Tibial nerve (tissue), 4 donors: ENCODE data around the gene L3MBTL4.

Source experiments
- EP300 ChIP-seq, 2 donors: sonication (generic); formaldehyde crosslinking; IDR thresholded peaks; one replicate each; pipeline ENCODE4 v1.6.1; 2017; ENCODE audit warnings: antibody characterized with exemption in 2 of 2, mild to moderate bottlenecking in 1 of 2
- POLR2A ChIP-seq, 2 donors: fragments of 450-650 bp; IDR thresholded peaks; one replicate each; pipeline ENCODE4 v1.6.1; 2017; ENCODE audit warnings: antibody characterized with exemption in 2 of 2, mild to moderate bottlenecking in 2 of 2, moderate library complexity in 2 of 2
- TF ChIP-seq, protein P1 (sequence below), 5 experiments: fragments of 200-600 bp in 3 of 5; fragments of 450-650 bp in 2 of 5; sonication (generic) in 3 of 5; IDR thresholded peaks; one replicate each; pipeline ENCODE4 v1.5.1; 2016 to 2019; ENCODE audit warnings: antibody characterized with exemption in 5 of 5, mild to moderate bottlenecking in 3 of 5, moderate library complexity in 2 of 5

DNA sequence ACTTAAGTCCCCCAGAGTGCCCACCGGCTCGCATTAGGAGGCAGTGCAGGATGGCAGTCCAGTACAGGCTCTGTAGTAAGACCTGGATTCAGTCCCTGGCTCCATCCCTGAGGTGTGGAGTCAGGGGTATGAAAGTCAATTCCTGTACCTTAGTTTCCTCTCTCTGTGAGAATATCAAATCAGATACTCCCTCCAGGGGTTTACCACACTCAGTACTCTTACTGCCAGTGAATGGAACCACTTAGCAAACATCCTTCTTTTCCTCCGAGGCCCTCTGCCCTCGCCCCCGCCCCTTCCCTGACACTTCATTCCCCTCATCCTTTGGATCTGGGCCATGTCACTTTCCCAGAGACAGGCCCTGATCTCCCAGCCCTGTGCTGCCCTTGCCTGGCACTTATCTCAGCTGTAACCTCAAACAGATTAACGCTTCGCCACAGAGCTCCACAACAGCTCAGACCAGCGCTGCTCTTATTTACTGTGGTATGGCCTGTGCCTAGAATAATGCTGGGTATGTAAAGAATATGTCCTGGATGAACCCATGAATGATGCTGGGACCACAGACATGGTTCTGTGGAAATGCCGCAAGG is 360.4 kb downstream of the L3MBTL4 start:
- TF ChIP-seq POLR2A (IDR thresholded peaks at IDR 0.05), result no peak
- TF ChIP-seq, protein P1, sequence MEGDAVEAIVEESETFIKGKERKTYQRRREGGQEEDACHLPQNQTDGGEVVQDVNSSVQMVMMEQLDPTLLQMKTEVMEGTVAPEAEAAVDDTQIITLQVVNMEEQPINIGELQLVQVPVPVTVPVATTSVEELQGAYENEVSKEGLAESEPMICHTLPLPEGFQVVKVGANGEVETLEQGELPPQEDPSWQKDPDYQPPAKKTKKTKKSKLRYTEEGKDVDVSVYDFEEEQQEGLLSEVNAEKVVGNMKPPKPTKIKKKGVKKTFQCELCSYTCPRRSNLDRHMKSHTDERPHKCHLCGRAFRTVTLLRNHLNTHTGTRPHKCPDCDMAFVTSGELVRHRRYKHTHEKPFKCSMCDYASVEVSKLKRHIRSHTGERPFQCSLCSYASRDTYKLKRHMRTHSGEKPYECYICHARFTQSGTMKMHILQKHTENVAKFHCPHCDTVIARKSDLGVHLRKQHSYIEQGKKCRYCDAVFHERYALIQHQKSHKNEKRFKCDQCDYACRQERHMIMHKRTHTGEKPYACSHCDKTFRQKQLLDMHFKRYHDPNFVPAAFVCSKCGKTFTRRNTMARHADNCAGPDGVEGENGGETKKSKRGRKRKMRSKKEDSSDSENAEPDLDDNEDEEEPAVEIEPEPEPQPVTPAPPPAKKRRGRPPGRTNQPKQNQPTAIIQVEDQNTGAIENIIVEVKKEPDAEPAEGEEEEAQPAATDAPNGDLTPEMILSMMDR (IDR thresholded peaks at IDR 0.05), result no peak
- no peak for TF ChIP-seq EP300 (IDR thresholded peaks at IDR 0.05)
